ENCODE results near the gene SPATA6L. TPM values are rescaled to one million over a fixed set of nuclear protein-coding genes. Genes with fewer than 3 reads are reported as not detected.
A peak's percentile ranks its signal among the peaks of the same experiment; 100 is the strongest.

Gene SPATA6L
- total and polyA plus RNA-seq, 2 of the 13 experiments (the other 11 are each of a cell fraction or from before 2014, with no cell fraction given), result 1.1 to 1.9 TPM

DNA sequence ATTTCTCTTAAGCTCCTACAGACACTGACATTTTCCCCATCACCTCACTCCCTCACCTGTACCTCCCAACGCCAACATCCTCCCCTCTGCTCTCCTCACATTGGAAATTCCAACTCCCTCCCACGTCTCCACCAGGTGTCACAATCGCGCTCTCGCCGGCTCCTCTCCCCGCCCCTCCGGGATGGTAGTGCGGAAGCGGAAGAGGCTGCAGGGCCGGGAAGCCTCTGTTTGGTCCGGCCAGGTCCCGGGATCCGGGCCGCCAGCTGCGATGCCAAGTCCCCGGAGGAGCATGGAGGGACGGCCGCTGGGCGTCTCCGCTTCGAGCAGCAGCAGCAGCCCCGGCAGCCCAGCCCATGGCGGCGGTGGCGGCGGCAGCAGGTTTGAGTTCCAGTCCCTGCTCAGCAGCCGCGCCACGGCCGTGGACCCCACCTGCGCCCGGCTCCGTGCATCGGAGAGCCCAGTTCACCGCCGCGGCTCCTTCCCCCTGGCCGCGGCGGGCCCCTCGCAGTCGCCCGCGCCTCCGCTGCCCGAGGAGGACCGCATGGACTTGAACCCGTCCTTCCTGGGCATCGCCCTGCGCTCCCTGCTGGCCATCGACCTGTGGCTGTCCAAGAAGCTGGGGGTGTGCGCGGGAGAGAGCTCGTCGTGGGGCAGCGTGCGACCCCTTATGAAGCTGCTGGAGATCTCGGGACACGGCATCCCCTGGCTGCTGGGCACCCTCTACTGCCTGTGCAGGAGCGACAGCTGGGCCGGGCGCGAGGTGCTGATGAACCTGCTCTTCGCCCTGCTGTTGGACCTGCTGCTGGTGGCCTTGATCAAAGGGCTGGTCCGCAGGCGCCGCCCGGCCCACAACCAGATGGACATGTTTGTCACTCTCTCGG is 3.9 kb downstream of the SPATA6L start, which contains the start of gene PLPP6 (continued):
- TF ChIP-seq ZNF772 (CRISPR knock-in tag; IDR thresholded peaks at IDR 0.05), result peak; percentile 52; the same call in 1 of the 2 replicates
- TF ChIP-seq, protein P1, sequence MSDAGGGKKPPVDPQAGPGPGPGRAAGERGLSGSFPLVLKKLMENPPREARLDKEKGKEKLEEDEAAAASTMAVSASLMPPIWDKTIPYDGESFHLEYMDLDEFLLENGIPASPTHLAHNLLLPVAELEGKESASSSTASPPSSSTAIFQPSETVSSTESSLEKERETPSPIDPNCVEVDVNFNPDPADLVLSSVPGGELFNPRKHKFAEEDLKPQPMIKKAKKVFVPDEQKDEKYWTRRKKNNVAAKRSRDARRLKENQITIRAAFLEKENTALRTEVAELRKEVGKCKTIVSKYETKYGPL (CRISPR knock-in tag; IDR thresholded peaks at IDR 0.05), result peak; percentile 61; the same call in 1 of the 2 replicates
- no peak for TF ChIP-seq HOXA9 (CRISPR knock-in tag; IDR thresholded peaks at IDR 0.05; ENCODE audit: borderline replicate concordance)
- peak; percentile 95 for TF ChIP-seq CTCF (CRISPR knock-in tag; IDR thresholded peaks at IDR 0.05)
- TF ChIP-seq U2AF2 (IDR thresholded peaks at IDR 0.05; ENCODE audit: low read depth, low read length), result no peak
- no peak for TF ChIP-seq U2AF1 (optimal IDR thresholded peaks at IDR 0.05; ENCODE audit: low read depth, low read length)
- peak; percentile 75; the same call in 1 of the 2 replicates for TF ChIP-seq MYPOP (CRISPR knock-in tag; IDR thresholded peaks at IDR 0.05)
- TF ChIP-seq, protein P2, sequence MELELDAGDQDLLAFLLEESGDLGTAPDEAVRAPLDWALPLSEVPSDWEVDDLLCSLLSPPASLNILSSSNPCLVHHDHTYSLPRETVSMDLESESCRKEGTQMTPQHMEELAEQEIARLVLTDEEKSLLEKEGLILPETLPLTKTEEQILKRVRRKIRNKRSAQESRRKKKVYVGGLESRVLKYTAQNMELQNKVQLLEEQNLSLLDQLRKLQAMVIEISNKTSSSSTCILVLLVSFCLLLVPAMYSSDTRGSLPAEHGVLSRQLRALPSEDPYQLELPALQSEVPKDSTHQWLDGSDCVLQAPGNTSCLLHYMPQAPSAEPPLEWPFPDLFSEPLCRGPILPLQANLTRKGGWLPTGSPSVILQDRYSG (CRISPR knock-in tag; IDR thresholded peaks at IDR 0.05), result no peak; the same call in none of the 2 replicates
- peak; percentile 43; the same call in 1 of the 2 replicates for TF ChIP-seq ZSCAN5A (CRISPR knock-in tag; IDR thresholded peaks at IDR 0.05; ENCODE audit: borderline replicate concordance)
- peak; percentile 81 for TF ChIP-seq ZNF598 (CRISPR knock-in tag; IDR thresholded peaks at IDR 0.05; ENCODE audit: borderline replicate concordance)
- peak; percentile 63 for TF ChIP-seq PHF20 (CRISPR knock-in tag; IDR thresholded peaks at IDR 0.05)
- TF ChIP-seq EZH2 (conservative IDR thresholded peaks at IDR 0.05; ENCODE audit: low read depth, low read length), result no peak
- no peak for TF ChIP-seq ZNF275 (CRISPR knock-in tag; IDR thresholded peaks at IDR 0.05; ENCODE audit: borderline replicate concordance)
- no peak for TF ChIP-seq ZNF558 (CRISPR knock-in tag; IDR thresholded peaks at IDR 0.05; ENCODE audit: borderline replicate concordance)
- TF ChIP-seq HNRNPK (IDR thresholded peaks at IDR 0.05; ENCODE audit: low read depth, low read length, poor library complexity, severe bottlenecking), result peak; percentile 84

Measured in HepG2 (cell line).